Esophagus squamous epithelium (tissue), 4 donors: ENCODE results near the gene IRX4.

Experiments used
- CTCF ChIP-seq, 6 experiments: fragments of 450-650 bp in 4 of 6; fragments of 200-600 bp in 2 of 6; sonication (generic) in 2 of 6; IDR thresholded peaks; one replicate each; pipeline ENCODE4 v1.5.1; 2016 to 2019; ENCODE audit warnings: antibody characterized with exemption in 6 of 6, mild to moderate bottlenecking in 4 of 6, moderate library complexity in 4 of 6
- POLR2A ChIP-seq, 4 donors: fragments of 450-650 bp; IDR thresholded peaks; one replicate each; pipeline ENCODE4 v1.6.1; 2017; ENCODE audit warnings: antibody characterized with exemption in 4 of 4, mild to moderate bottlenecking in 4 of 4, moderate library complexity in 3 of 4

GRCh38 chr5:1842004-1842819, 40.5 kb downstream of the IRX4 start:
- TF ChIP-seq CTCF (IDR thresholded peaks at IDR 0.05) (no peak), POLR2A (IDR thresholded peaks at IDR 0.05) (no peak)
